ENCODE data around the gene C15orf40. TPM values are rescaled to one million over a fixed set of nuclear protein-coding genes. Genes with fewer than 3 reads are reported as not detected.

C15orf40 gene
- total RNA-seq, 1 experiment from 2014 or later, result 40.7 TPM

GRCh38 chr15:82952158-82953081, 59.0 kb downstream of the C15orf40 start, which contains the start of gene HOMER2:
HOMER2 (minus strand) TSS chr15:82952720; CDS start chr15:82952535, 185 bp downstream.
- H3K4me3 Mint-ChIP-seq (ENCODE audit: low read depth, unreplicated experiment), result peak within 1 kb of the TSS; percentile 45
- peaks cover under 1% of the 10 kb centered on the region for H3K4me1 Mint-ChIP-seq (ENCODE audit: low read depth, unreplicated experiment)
- no TSS peak for BruUV-seq (replicated peaks)
- no peaks in the 10 kb centered on the region for H3K27me3 Mint-ChIP-seq (ENCODE audit: unreplicated experiment)
- CTCF ChIA-PET, result interaction anchor here (0.6 to 0.7 kb wide), 2 partner anchors 13 to 395 kb away, joined by 3 read pairs; no protein-coding TSS in a partner anchor
- peak within 1 kb of the TSS; percentile 15 for H3K27ac Mint-ChIP-seq (ENCODE audit: unreplicated experiment)
- TF ChIP-seq CTCF (IDR thresholded peaks at IDR 0.05; ENCODE audit: unreplicated experiment), result no peak
- peaks cover 8% of the 10 kb centered on the region for H3K36me3 Mint-ChIP-seq (ENCODE audit: insufficient read depth, unreplicated experiment)
- peak; percentile 68 for DNase-seq
- intact Hi-C loops (cut with micrococcal nuclease; ENCODE audit: unreplicated experiment), result no loop called here
- no peaks in the 10 kb centered on the region for H3K9me3 Mint-ChIP-seq (ENCODE audit: low read depth, unreplicated experiment)

GRCh38 chr15:82951472-82952157, 59.8 kb downstream of the C15orf40 start:
- peaks cover 8% of the 10 kb centered on the region for H3K4me1 Mint-ChIP-seq (ENCODE audit: low read depth, unreplicated experiment)
- DNase-seq, result no peak
- intact Hi-C loops (cut with micrococcal nuclease; ENCODE audit: unreplicated experiment), result no loop called here
- CTCF ChIA-PET, result interaction anchor here (0.6 kb wide), 1 partner anchor 14 kb away, joined by 3 read pairs; no protein-coding TSS in a partner anchor
- H3K36me3 Mint-ChIP-seq (ENCODE audit: insufficient read depth, unreplicated experiment), result peaks cover 8% of the 10 kb centered on the region
- H3K27ac Mint-ChIP-seq (ENCODE audit: unreplicated experiment), result peak overlapping the region; percentile 15
- no peak for TF ChIP-seq CTCF (IDR thresholded peaks at IDR 0.05; ENCODE audit: unreplicated experiment)
- H3K4me3 Mint-ChIP-seq (ENCODE audit: low read depth, unreplicated experiment), result no peak overlapping the region
- H3K27me3 Mint-ChIP-seq (ENCODE audit: unreplicated experiment), result no peaks in the 10 kb centered on the region
- TSS peak; percentile 44 for BruUV-seq (replicated peaks)
- H3K9me3 Mint-ChIP-seq (ENCODE audit: low read depth, unreplicated experiment), result no peaks in the 10 kb centered on the region

- H3K9me3 Mint-ChIP-seq (ENCODE audit: low read depth, unreplicated experiment), result no peaks in the 10 kb centered on the region
- no peaks in the 10 kb centered on the region for H3K27me3 Mint-ChIP-seq (ENCODE audit: unreplicated experiment)
- no peak for DNase-seq
- CTCF ChIA-PET, result no interaction called here
- H3K4me3 Mint-ChIP-seq (ENCODE audit: low read depth, unreplicated experiment), result no peak overlapping the region
- no peak for TF ChIP-seq CTCF (IDR thresholded peaks at IDR 0.05; ENCODE audit: unreplicated experiment)
- H3K4me1 Mint-ChIP-seq (ENCODE audit: low read depth, unreplicated experiment), result peaks cover 15% of the 10 kb centered on the region
- no peak overlapping the region for H3K27ac Mint-ChIP-seq (ENCODE audit: unreplicated experiment)
- no TSS peak for BruUV-seq (replicated peaks)
- intact Hi-C loops (cut with micrococcal nuclease; ENCODE audit: unreplicated experiment), result no loop called here
- H3K36me3 Mint-ChIP-seq (ENCODE audit: insufficient read depth, unreplicated experiment), result peaks cover 8% of the 10 kb centered on the region
Measured at GRCh38 chr15:82950746-82951370, 60.6 kb downstream of the C15orf40 start.

GRCh38 chr15:82950295-82950694, 61.1 kb downstream of the C15orf40 start:
- H3K27me3 Mint-ChIP-seq (ENCODE audit: unreplicated experiment), result no peaks in the 10 kb centered on the region
- H3K9me3 Mint-ChIP-seq (ENCODE audit: low read depth, unreplicated experiment), result no peaks in the 10 kb centered on the region
- no TSS peak for BruUV-seq (replicated peaks)
- H3K36me3 Mint-ChIP-seq (ENCODE audit: insufficient read depth, unreplicated experiment), result peaks cover 8% of the 10 kb centered on the region
- H3K27ac Mint-ChIP-seq (ENCODE audit: unreplicated experiment), result no peak overlapping the region
- no peak for DNase-seq
- H3K4me3 Mint-ChIP-seq (ENCODE audit: low read depth, unreplicated experiment), result no peak overlapping the region
- peaks cover 15% of the 10 kb centered on the region for H3K4me1 Mint-ChIP-seq (ENCODE audit: low read depth, unreplicated experiment)
- no peak for TF ChIP-seq CTCF (IDR thresholded peaks at IDR 0.05; ENCODE audit: unreplicated experiment)
- intact Hi-C loops (cut with micrococcal nuclease; ENCODE audit: unreplicated experiment), result no loop called here
- CTCF ChIA-PET, result no interaction called here

All from Calu3 (cell line).